ENCODE results near the gene TRIM43.
"Not testable (repeated sequence)": the region's sequence is repeated elsewhere in the genome, so short reads cannot be mapped to it uniquely, and the experiment has no call there.

Gene TRIM43

DNA sequence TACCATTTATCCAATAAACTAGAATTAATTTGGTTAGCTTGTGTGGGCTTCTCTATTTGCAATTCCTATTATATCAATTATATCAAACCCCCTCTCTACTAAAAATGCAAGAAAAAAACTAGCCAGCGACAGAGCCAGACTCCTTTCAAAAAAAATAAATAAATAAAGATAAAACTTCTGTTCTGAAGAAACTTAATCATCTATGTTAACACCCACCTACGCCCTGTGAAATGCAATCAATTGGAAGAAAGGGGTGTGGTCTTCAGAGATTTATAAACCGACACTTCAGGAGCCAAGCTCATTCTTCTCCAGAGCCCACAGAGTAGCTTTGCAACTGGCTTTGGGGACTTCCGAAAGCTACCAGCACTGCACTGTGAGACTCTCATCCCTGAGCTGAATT lies at the start of gene TRIM43:
Gene TRIM43 (plus strand): TSS at position 301 of the 400 bp plus-strand sequence. CDS start 2,023 bp downstream, outside the sequence.
- in situ Hi-C loops (cut with MboI; ENCODE audit: low sequenced_read_pairs): not testable (repeated sequence)

DNA sequence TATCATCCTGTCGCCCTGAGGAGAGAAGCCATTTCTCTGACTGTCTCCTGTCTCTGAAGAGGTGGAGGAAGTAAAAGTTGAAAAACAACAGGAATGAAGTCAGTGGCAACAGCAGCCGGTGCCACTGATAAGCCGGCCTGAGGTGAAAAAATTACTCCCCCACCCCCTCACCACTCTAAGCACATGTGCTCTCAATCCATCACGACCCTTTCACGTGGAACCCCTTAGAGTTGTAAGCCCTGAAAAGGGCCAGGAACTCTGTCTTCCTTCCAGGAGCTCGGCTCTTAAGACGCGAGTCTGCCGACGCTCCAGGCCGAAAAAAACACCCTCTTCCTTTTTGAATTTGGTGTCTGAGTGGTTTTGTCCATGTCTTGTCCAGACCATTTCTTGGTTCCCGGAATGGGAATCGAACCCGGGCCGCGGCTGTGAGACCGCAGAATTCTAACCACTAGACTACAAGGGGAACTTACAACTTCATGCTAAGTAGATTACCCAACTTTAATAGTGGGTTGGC lies 40.7 kb upstream of the TRIM43 start:
- in situ Hi-C loops (cut with MboI; ENCODE audit: low sequenced_read_pairs): no loop called here

DNA sequence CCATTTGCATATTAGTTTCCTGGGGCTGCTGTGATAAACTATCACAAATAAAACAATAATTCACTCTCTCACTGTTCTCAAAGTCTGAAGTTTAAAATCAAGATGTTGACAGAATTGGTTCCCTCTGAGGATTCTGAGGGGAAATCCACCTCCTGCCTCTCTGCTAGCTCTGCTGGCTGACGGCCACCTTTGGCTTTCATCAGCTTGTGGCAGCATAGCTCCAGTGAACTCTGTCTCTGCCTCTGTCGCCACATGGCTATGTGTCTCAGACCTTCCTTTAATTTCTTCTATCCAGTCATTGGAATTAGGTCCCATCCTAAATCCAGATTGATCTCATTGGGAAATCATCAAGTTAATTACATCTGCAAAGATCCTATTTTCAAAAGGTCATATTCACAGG lies 38.9 kb upstream of the TRIM43 start:
- in situ Hi-C loops (cut with MboI; ENCODE audit: low sequenced_read_pairs): no loop called here

DNA sequence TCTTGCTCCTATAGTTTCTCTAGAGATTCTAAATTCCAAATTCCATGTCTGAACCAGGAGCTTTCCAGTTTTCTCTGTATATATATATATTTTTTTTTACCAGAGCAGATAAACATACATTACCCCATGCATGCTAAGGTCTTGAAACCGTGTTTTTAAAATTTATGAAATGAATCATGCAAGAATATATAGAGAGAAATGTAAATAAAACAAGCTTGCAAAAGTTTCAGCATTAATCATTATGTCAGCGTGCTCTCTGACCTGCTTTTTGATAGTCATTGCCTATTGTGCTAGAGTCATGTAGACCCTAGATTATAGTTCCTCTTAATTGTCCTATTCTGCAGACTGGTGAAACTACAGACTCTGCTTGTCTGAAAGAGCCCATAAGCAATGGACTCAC lies 22.6 kb upstream of the TRIM43 start:
- in situ Hi-C loops (cut with MboI; ENCODE audit: low sequenced_read_pairs): no loop called here

DNA sequence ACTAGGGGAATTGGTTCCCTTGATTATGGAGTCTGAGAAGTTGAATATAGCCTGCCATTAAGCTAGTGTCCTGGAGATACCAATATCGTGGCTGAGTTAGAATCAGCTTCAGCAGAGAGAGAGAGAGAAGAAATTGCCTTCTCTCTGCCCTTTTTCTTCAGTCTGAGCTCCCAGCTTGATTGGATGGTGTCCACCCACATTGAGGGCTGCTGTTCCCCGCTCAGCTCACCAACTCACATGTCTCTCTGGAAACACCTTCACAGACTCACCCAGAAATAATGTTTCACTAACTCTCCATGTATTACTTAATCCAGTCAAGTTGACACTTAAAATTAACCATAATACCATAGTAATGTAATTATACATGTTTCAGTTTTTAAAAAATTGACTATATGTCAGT lies 17.9 kb upstream of the TRIM43 start:
- in situ Hi-C loops (cut with MboI; ENCODE audit: low sequenced_read_pairs): no loop called here

DNA sequence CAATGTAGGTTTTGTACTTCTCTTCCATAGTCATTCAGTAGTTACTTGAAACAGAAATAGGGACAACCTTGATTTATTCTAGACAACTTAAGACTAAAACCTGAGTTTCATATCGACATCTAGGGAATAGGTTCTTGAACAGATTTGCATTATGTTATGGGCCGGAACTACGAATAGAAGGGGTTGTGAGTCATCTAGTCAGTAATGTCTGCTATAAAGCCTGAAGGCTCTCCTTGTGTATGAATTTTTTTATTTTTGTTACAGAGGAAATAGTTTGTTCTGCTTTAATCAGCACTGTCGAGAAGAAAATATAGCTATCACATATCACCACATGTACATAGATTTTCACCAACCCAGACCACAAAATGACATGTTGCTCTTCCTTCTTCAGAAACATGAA lies 17.3 kb upstream of the TRIM43 start:
- in situ Hi-C loops (cut with MboI; ENCODE audit: low sequenced_read_pairs): no loop called here

DNA sequence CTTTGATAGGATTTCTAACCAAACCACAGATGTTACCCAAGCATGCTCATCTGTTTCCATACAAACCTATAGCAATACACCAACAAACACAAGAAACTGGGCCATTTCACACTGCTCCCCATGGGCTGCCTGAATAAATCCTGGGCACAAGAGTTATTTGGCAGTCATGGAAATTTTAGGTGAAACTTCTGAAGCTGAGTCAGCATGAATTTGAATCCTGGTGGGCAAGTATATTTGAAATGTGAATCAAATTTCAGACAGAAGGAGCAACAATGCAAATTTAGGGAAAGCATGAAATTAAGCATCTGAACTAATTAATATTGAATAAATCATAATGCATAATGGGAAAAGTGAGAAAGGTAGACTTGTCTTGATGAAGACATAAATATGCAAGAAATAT lies 15.9 kb upstream of the TRIM43 start:
- in situ Hi-C loops (cut with MboI; ENCODE audit: low sequenced_read_pairs): no loop called here

DNA sequence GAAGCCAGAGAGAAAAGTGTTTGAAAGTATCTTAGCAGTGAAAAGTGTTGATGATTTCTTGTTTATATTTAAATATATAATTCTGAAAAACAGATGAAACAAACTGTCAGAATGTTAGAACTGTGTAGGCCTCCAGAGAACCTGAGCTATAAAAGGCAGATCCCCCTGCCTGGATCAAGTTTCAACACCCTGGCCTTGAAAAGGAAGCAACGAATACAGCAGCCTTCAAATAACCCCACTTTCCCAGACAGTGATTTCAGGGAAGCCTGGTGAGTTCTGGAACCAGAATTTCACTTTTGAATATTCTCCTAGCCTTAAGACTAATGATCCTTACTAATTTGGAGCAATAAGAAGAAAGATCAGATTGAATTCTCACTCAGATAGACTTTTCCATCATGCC lies 13.3 kb upstream of the TRIM43 start:
- in situ Hi-C loops (cut with MboI; ENCODE audit: low sequenced_read_pairs): no loop called here

DNA sequence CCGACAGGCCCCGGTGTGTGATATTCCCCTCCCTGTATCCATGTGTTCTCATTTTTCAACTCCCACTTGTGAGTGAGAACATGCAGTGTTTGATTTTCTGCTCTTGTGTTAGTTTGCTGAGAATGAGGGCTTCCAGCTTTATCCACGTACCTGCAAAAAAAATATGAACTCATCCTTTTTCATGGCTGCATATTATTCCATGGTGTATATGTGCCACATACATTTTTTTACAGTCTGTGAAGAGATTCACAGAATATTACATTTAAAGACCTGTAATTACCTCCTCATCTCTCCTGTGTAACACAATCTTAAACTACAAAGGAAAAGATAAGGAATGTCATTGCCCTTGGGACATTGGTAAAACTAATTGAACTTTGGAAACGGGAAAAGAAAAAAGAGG lies 8.3 kb upstream of the TRIM43 start:
- in situ Hi-C loops (cut with MboI; ENCODE audit: low sequenced_read_pairs): not testable (repeated sequence)

DNA sequence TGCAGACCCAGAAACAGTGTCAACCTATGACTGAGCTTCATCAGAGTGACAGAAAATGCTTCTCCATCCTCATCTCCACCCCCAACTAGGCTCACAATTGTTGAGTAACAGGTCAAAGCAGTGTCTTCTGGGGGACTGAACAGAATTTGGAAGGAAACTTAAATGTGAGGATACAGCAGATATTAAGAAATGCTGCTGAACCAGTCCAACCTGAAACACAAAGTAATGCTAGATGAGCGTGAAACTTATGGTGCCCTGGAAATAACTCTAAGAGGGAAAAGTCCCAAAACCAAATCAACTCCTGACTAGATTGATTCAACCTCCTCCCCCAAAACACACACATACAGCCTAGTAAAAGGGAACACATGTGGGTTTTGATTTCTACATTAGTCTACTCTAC lies 7.5 kb upstream of the TRIM43 start:
- in situ Hi-C loops (cut with MboI; ENCODE audit: low sequenced_read_pairs): not testable (repeated sequence)

DNA sequence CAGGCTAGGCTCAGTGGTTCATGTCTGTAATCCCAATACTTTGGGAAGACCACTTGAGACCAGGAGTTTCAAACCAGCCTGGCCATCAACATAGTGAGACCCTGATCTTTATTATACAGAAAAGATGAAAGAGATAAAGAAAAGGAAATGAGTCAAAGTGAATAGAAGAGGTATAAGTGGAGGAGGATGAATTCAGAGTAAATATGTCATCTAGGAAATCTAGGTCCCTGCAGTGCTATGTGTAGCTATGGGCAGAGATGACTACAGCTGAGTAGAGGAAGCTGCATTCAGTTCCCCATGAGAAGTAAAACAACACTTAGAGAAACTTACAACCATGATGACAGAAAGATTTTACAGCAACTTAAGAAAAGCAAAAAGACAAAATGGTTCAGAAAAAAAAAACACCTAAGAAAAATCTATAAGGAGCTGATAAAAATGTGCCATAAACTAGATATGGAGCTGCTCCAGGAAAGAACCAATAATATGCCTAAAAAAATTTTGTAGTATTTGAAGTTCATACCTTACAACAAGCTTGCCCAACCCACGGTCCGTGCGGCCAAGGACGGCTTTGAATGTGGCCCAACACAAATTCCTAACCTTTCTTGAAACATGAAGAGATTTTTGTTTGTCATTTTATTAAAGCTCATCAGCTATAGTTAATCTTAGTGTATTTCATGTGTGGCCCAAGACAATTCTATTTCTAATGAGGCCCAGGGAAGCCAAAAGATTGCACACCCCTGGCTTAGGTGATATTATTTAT lies 1.8 kb upstream of the TRIM43 start:
- in situ Hi-C loops (cut with MboI; ENCODE audit: low sequenced_read_pairs): not testable (repeated sequence)

DNA sequence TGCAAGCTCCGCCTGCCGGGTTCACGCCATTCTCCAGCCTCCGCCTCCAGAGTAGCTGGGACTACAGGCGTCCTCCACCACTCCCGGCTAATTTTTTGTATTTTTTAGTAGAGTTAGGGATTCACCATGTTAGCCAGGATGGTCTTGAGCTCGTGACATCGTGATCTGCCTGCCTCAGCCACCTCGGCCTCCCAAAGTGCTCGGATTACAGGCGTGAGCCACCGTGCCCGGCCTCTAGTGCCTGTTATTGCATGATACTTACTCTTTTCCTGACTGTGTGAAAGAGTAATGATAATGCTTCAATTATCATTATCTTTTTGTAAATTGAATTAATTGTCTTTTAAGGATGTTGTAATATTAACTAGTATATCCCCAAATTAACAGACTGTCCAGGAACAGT lies 1.2 kb downstream of the TRIM43 start:
- in situ Hi-C loops (cut with MboI; ENCODE audit: low sequenced_read_pairs): not testable (repeated sequence)

DNA sequence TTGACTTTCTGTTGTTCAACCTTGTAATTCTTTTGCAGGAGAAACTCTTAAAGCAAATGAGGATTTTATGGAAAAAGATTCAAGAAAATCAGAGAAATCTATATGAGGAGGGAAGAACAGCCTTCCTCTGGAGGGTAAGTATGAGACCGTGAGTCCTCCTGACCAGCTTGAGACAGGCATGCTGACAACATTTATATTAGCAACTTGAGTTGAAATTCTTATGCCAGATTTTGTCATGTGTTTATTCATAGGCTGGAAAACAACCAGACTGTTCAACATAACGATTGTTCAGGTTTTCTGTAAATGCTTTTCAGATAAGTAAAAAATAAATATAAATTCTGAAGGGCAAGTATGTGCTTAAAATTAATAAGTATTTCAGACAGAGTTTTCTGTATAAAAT lies 3.2 kb downstream of the TRIM43 start:
- in situ Hi-C loops (cut with MboI; ENCODE audit: low sequenced_read_pairs): not testable (repeated sequence)

DNA sequence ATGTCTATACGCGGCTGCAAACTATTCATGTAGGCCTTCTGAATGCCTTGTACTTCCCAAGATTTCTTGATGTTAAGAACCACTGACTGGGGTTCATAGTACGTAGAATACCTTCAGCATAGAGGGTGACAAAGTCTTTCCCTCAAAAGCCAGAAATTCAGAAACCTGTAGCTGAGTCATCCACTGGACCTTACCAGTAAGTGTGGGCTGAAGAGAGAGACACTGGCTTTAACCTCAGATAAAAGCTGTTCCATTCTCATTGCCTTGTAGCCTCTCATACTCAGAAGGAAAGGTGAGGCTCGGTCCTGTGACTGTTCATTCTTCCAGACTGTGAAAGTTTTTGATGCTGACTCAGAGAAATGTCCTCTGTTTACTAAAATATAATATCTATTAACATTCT lies 9.5 kb downstream of the TRIM43 start:
- in situ Hi-C loops (cut with MboI; ENCODE audit: low sequenced_read_pairs): not testable (repeated sequence)

DNA sequence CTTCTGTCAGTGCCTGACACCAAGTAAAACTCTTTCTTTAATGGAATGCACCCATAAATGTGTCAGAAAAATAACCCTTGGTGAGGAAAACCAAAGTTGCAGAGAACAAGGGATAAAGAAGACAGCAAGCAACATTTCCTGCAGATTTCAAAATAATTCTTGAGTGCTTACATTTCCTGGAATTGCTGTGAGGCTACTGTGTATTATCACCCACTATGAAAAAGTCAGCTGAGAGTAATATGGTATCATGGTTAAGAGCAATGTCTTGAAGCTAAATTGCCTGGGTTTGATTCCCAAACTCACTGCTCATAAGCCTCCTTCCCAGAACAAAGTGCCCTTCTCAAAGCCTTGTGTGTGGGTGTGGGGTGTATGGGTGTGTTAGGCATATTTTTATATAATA lies 10.3 kb downstream of the TRIM43 start:
- in situ Hi-C loops (cut with MboI; ENCODE audit: low sequenced_read_pairs): not testable (repeated sequence)

DNA sequence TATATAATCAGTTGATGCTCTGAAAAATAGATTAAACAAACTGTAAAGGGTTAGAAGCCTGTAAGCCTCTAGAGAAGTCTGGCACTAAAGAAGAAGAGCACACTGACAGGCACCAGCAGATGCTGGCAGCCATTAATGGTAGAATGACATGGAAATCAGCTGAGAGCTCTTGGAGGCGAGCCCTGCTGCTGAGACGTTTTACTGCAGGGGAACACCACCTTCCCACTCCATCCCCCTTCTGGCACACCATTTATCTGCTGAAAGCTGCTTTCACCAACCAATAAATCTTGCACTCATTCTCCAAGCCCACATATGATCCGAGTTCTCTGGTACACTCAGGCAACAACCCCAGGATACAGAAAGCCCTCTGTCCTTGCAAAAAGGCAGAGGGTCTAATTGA lies 16.6 kb downstream of the TRIM43 start:
- in situ Hi-C loops (cut with MboI; ENCODE audit: low sequenced_read_pairs): not testable (repeated sequence)

DNA sequence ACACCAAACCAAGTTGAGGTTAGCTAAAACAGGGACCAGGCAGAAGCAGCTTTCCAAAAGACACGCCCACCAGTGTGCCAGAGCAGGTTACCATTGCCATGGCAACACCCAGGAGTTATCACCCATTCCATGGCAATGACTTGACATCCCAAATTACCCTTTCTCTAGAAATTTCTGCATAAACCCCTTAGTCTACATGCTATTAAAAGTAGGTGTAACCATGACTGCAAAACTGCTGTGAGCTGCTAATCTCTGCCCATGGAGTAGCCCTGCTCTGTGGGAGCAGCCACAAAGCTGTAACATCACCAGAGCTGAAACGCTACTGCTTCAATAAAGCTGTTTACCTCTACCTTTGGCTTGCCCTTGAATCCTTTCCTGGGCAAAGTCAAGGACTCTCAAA lies 18.0 kb downstream of the TRIM43 start:
- in situ Hi-C loops (cut with MboI; ENCODE audit: low sequenced_read_pairs): not testable (repeated sequence)

DNA sequence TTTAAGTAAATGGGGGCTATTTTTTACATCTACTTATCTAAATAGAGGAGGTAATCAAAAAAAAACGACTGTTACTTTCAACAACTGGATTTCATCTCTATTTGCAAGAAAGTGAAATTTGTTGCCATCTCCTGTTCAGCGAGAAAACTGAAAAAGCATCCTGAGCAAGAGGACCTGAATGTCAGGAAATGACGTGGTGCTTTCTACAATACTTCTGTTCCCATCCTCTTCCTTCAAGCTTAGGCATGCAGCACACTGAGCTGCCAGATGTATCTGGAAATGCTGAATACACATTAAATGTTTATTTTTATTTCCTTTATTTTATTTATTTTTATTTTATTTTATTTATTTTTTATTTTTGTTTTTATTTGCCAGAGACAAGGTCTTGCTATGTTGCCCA lies 21.2 kb downstream of the TRIM43 start:
- in situ Hi-C loops (cut with MboI; ENCODE audit: low sequenced_read_pairs): not testable (repeated sequence)

DNA sequence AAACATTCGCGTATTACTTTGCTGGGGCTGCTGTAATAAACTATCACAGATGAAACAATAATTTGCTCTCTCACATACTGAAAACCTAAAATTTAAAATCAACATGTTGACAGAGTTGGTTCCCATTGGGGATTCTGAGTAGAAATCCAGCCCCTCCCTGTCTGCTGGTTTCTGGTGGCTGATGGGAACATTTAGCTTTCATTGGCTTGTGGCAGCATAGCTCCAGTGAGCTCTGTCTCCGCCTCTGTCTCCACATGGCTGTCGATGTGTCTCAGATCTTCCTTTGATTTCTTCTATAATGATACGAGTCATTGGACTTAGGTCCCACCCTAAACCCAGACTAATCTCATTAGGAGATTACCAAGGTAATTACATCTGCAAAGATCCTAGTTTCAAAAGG lies 30.9 kb downstream of the TRIM43 start:
- in situ Hi-C loops (cut with MboI; ENCODE audit: low sequenced_read_pairs): not testable (repeated sequence)

DNA sequence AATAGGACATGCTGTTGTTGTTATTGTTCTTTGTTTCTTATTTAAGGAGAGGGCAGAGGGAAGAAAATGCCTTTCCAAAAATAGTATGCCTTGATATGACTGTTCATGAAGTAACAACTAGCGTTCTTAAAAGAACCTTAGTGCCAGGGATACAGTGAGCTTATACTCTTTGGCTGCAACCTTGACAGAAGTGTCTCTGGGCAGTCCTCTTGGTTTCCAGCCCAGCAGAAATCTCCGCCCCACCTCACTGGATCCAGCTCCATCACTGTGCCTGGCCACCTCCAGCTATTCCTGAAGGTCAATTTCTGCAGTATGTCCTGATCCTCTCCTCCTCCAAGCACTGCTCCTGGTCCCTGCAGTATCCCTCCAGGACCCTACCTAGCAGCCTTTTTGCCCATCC lies 39.2 kb downstream of the TRIM43 start:
- in situ Hi-C loops (cut with MboI; ENCODE audit: low sequenced_read_pairs): not testable (repeated sequence)

DNA sequence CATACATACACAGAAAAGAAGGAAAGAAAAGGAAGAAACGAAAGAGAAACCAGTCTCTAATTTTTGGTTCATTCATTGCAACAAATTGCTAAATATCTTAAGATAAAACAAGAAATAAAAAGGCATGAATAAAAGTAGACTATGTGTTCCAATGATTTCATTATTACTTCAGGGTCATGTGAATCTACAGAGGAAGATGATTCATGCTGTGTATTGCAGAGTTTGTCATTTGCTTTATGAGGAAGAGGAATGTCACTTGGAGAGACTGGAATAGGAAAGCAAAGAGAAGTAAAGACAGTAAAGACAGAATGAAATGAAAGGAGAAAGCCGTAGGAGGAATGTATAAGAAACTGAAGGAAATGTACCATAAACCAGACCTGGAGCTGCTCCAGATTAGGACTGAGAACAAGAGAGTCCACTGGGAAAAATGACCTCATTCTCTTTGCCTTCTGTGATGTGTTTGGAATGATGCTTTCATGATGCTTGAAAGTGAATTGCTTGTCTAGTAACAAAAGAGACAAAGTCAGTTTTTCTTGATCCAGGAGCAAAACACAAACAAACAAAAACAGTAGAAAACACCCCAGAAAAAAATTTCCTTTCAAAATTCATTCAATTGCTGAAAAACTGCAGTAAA lies 41.9 kb downstream of the TRIM43 start:
- in situ Hi-C loops (cut with MboI; ENCODE audit: low sequenced_read_pairs): not testable (repeated sequence)

DNA sequence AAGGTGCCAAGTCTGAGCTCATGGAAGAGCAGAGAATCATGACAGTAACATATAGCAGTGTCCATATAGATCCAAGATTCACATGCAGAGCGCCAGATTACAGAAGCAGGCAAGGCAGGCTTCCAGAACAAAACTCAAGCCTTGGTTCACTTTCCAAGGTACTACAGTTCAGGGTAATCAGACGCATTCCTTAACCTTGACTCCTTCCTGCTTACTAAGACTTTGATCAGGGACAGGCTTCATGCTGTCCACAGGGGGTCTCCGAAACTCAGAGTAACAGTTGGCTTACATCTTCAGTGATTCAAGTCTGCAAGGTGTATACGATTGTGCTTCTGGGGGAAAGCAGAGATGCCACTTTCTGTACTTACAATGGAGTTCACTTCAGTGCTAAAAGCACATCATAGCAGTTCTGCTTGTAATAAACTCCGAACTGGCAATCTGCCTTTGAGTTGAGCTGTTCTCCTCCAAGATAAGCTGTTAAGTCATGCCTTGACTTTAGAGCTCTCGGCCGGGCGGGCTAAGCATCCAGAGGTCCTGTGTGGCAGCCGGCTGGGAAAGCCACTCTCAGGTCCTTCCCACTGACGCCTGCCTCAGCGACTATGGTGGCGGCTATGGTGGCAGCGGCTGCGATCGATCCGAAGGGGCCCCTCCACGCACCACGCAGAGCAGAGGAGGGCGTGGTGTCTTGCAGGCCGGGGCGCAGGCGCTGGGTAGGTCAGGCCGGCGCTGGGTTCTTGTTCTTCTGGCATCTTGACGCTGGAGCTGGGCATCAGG lies 48.9 kb downstream of the TRIM43 start:
- in situ Hi-C loops (cut with MboI; ENCODE audit: low sequenced_read_pairs): not testable (repeated sequence)

All from HL-60/S4 treated with phorbol 12-myristate 13-acetate at 8.2 ng/mL for 4 days and 3 days (cell line).